COR-L47 (cell line): Measurements from ENCODE around the gene DOCK2.

Experiments used
- DNase-seq: peaks from one replicate; lab custom pipeline; 2025; lab: John Stamatoyannopoulos, UW

DOCK2 gene

DNA sequence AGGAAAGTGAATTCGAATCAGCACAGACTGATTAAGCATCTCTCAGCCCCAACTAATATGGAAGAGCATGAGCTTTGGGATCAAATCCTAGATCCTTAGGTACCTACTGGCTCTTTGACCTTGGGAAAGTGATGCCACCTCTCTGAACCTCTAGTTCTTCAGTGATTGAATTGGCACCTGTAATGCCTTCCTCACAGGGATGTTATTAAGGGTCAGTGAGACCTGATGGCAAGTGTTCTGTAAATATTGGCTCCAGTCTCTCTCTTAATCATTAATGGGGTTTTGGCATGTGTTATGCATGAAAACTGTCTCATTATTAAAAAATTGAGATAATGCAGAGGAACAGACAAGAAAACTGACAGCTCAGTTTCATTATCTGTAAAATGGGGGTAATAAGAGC, 227.4 kb downstream of the DOCK2 start:
- DNase-seq, result no peak

GRCh38 chr5:169867347-169867746, 230.3 kb downstream of the DOCK2 start:
- no peak for DNase-seq

DNA sequence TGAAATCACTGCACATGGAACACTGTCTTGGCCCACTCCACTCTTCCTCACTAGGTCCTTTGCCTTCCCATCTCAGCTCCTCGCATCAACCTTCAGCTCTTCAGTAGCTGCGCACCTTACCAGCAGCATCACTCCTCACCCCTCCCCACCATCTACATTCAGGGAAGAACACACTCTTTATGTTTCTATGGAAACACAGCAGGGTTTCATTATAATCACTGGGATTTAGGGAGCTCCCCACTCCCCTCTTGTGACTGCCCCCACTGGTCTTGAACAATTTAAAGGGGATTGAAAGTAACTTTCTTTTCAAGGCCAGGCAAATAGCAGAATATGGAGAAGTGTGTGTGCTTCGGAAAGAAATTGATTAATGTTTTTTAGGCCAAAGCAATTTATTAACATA, 232.0 kb downstream of the DOCK2 start:
- DNase-seq, result peak; percentile 28

GRCh38 chr5:169870211-169870610, 233.1 kb downstream of the DOCK2 start:
- no peak for DNase-seq

- DNase-seq, result no peak
Observed at GRCh38 chr5:169871826-169872490, 234.9 kb downstream of the DOCK2 start.

DNA sequence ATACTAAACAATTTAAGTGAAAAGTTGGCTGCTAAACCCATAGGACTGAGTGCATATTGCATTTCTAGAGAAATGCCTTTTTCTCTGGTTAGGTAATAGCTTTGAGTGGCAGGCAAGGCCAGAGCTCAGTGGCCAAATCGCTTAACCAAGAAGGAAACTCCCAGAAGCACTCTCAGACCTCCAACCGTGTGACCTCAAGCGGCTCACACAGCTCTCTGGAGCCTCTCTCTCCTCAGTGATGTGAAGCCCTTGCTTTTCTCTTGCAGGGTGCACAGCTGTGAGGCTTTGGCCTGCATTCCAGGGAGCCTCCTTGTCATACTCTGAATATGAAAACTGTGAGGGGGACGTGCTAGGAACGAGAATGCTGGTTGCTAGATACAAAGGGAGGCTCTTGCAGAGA, 236.6 kb downstream of the DOCK2 start:
- DNase-seq, result no peak

DNA sequence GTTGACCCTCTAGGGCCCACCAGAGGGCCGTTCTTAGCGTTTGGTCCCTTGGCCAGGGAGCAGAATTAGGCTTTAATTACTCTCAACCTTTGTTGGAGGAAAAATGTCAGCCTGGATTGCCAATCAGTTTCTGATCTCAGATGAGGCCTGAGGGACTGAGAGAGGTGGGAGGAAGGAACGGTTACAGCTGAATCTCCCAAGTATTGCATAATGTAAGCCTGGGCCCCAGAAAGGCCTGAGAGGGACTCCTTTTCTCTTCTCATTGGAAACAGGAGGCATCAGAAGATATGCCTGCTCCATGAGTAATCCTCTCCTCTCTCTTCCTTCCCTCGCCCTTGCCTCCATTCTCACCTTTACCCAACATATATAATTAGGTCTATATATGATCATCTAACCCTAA, 237.5 kb downstream of the DOCK2 start:
- DNase-seq, result no peak

- DNase-seq, result no peak
Observed at GRCh38 chr5:169875091-169875728, 238.1 kb downstream of the DOCK2 start.

DNA sequence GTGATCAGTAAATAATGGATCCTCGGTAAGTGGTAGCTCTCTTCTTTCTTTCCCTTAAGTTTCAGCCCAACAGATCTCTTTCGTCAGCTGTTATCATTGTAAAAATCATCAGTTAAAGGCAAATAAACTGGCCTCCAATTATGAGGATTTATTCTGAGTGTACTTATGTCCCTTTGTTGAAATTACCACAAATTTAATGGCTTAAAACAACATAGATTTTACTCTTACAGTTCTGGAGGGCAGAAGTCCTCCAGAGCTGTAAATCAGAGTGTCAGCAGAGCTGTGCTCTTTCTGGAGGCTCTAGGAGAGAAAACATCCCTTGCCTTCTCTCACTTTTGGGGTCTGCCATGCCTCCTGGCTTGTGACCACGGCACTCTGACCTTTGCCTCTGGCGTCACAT, 238.7 kb downstream of the DOCK2 start:
- DNase-seq, result no peak

DNA sequence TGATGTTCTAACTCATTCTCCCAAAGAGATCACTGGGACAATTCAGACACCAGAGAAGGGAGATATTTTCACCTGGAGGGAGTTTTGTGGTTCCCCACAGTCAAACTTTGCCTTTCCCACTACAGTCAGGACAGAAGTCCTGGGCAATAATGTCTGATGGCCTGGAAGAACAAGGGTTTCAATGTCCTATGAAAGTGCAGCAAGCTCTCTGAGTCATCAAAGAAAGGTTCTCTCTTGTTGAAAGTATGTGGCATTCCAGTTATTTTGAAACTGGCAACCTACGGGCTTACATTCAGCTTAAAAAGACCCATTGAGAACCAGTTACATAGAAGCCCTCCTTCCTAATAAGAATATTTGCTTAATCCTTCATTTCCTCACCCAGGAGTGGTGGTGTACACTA, 239.3 kb downstream of the DOCK2 start:
- no peak for DNase-seq

DNA sequence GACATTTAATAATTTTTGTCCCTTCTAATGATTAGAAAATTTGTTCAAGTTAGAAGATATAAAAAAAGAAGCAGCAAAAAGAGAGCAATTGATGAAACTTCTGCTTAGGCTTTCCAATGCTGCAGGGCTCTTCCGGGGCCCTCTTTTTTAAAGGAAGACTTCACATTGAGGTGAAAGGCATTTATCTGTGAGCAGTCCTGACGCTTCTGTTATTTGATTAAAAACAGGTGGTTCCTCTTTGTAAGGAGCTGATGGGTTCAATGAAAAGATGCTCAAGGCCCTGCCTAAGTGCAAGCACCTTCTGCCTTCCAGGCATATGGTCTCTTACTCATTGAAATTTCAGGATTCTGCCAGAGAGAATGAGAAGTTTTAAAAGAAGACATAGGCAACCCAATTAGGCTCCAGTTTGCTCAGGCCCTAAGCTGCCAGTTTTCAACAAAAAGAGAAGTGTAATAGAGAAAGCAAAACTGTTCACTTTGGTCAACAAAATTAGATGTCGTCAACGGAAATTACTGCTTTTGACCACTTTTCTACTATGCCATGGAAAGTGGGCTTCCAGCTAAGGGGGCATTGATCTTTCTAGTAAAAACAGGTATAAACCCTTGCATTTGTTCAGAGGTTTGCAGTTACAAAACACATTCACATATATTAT, 243.1 kb downstream of the DOCK2 start:
- DNase-seq, result no peak

DNA sequence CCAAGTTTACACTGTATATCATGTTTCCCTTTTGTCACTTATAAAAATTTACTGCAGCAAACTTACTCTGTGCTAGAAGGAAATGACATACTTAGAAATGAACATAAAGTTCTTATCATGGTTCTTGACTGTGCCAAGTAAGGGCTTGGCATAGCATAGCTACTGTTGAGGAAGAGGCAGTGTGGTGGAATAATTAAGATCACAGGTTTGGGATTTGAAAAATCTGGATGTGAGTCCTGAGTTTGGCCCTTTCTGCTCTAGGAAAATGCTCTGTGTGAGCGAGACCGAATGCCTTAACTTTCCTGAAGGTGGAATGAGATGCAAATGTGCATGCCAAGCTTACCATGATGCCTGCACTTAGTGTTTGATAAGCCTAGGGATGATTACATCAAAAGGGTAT, 243.7 kb downstream of the DOCK2 start:
- DNase-seq, result no peak

DNA sequence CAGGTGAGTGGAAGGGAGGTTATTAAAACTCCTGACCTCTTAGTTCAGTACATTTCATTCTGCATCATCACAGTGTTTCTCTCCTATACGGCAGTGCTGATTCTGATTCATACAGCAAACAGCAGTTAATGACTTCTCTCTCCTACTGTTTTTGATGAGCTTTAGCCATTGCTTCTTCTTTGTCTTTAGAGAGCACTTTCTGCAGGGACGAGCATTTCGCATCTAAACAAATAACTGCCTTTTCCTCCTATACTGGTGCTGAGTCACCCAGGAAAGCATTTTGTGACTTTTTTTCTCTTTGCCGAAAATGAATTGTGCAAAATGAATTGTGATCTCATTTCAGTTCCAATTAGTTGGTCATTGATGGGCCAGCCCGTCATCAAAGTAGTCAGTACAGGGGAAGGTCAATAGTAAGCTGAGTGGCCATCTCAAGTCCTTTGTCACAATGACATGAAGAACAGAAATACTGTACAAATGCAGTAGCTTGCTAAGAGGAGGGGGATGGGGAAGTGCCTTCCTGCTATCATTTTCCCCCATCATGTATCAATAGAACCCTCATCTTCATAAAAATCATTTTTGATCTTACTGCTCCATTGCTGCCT, 244.7 kb downstream of the DOCK2 start:
- no peak for DNase-seq

DNA sequence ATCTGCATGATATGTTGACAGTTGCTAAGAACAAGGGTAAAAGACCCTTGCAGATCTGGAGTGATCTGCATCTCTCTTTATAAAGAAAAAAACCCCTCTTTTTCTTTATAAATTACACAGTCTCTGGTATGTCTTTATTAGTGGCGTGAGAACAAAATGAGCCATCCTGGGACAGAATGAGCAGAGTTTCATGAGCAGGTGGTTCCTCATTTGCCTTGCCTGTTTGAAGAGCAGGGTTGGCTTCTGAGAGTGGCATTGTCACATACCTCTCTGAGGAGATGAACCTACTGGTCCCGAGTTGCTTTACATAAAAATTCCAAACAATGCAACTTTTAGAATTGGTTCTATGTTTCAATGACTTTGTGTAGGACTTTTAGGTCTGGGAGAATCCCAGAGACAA, 249.0 kb downstream of the DOCK2 start:
- no peak for DNase-seq

DNA sequence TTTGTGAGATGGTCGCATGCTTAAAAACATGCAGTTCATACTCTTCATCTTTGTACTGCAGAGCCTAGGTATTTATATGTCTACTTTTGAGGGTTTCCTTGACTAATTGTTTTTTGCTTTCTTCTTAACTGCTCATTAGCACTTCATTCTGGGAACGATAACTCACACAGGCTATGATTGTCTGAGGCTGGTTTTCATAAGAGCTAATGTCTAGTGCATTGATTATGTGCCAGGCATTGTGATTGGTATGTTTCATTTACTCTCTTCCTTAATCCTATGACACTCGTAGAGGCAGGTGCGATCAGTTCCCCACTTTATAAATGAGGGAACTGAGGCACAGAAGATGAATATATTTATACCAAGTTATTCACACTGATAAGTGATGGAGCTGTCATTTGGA, 249.6 kb downstream of the DOCK2 start:
- no peak for DNase-seq

DNA sequence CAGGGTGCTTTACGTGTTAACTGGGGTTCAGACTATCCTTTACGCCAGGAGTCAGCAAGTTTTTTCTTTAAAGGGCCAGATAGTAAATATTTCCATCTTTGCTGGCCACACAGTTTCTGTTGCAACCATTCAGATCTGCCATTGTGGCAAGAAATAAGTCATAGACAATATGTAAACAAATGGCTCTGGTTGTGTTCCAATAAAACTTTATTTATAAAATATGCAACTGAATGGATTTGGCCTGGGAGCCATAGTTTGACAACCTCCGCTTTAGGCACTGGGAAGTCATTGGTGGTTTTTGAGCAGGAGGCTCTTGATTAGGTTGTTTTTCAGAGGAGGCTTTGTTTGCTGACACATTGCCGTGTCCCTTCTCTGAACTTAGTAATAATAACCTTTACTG, 252.5 kb downstream of the DOCK2 start:
- no peak for DNase-seq

DNA sequence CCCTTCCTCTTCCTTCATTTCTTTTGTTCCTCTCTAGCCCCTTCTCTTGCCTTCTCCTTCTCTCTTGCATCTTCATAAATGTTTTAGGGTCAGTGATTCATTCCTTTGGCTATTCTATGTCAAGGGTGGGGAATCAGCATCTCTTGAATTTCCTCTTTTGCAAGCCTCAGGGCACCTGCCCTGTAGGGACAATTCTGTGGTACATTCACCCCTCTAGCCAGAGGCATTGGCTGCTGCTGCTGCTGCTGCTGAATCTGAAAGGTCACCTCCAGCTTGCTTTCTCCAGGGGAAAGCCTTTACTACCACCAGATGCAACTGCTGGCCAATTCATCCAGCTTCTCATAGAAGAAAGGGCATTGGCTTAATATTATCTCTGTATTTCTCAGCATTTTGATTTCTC, 255.9 kb downstream of the DOCK2 start:
- DNase-seq, result no peak

DNA sequence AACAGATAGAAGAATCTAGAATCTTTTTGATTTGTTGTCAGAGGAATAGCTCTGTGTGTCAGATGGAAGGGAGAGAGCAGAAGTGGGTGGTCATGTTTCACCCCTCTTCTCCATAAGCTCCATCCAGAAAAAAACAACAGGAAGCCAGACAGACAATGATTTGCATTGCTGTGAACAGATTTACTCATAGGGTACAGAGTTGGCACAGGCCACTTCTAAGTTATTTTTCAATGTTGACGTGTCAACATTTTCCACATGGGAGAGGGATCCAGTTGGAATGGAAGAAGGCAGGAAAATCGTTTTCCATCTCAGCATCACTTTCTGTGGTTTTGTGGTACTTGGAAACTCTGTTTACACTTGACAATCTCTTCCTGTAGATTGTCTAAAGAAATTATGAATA, 256.5 kb downstream of the DOCK2 start:
- DNase-seq, result no peak

DNA sequence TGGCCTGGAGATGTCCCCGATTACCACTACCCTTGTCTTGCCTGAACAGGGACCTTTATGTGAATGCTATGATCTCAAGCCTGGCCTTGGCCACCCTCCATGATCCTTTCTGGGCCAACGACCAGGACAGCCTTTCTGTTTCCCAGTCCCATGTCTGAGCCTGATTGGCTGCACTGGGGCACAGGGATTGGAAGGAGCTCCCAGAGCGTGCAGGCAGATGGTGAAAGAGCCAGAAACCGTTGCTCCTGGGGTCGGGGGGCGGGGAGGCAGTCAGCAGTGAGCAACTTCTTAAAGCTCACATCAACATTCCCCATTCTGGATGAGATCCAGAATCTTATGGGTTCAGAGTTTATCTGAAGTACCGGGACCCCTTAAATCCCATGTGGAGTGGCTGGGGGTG, 258.9 kb downstream of the DOCK2 start:
- no peak for DNase-seq

- no peak for DNase-seq
Observed at GRCh38 chr5:169897481-169897880, 260.4 kb downstream of the DOCK2 start.

- no peak for DNase-seq
Observed at GRCh38 chr5:169901896-169902295, 264.8 kb downstream of the DOCK2 start.

DNA sequence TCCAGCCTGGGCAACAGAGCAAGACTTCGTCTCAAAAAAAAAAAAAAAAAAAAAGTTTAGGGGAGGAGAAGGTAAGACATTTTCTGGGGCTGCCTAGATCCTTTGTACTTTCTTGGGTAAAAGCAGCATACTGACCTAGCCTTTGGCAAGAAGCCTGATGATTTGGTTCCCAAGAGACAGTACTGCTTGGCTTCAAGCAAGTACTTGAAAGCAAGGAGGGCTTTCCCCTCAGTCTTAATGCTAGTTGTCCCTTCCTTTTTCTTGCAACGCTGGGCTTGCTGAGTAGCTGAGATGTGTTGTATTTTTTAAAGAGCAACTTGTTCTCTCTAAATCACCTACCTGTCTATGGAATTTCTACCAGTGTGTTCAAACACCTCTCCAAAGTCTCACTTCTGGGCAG, 267.0 kb downstream of the DOCK2 start:
- DNase-seq, result no peak

DNA sequence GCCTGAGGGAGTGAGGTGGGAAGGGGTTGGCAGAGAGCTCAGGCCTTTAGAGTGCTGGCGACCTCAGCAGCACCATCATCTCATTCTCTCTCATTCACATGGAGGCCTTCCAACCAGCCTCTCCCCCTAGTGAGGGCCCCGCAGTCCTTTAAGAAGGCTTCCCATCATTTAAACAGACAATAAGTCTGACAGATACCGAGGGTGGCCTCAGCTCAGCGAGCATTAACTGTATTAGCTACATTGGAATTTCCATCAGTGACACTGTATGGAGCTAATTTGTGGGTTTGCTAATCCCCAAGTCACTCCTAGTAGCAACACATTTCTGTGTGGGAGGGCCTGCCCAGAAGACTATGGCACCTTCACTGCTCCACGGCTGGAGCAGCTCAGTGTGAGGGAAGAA, 267.4 kb downstream of the DOCK2 start:
- no peak for DNase-seq
